GM21723 (cell line): ENCODE data around the gene AMBRA1.
"Not testable (repeated sequence)": the region's sequence is repeated elsewhere in the genome, so short reads cannot be mapped to it uniquely, and the experiment has no call there.

Experiments used
- ATAC-seq: cut with Tn5 transposase; IDR thresholded peaks from one replicate; pipeline ENCODE4 v1.9.1; 2021; ENCODE audit warnings: mild to moderate bottlenecking, moderate library complexity; ENCODE audit not compliant: unreplicated experiment

The AMBRA1 gene

GRCh38 chr11:46588131-46588530 is 5.7 kb downstream of the AMBRA1 start:
- ATAC-seq = no peak

GRCh38 chr11:46583513-46583912 is 10.3 kb downstream of the AMBRA1 start:
- not testable (repeated sequence) for ATAC-seq

DNA sequence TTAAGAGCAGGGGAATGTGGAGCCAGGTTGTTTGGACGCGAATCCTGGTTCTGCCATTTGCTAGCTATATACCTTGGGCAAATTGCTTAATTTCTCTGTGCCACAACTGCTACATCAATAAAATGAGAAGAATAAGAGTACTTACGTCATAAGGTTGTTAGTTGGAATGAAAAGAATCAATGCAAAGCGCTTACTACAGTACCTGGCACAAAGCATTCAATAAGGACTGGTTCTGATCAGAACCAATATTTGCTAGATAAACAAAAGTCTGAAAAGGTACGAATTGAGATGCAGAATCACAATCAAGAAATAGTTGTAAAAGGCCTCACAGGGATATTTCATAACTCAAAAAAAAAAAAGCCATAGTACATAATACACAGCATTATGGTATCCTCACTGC is 11.2 kb downstream of the AMBRA1 start:
- ATAC-seq = no peak

GRCh38 chr11:46577058-46577457 is 16.8 kb downstream of the AMBRA1 start:
- ATAC-seq = no peak

- no peak for ATAC-seq
Measured at GRCh38 chr11:46574656-46575055, 19.2 kb downstream of the AMBRA1 start.

- no peak for ATAC-seq
Measured at GRCh38 chr11:46570790-46571398, 22.9 kb downstream of the AMBRA1 start.

DNA sequence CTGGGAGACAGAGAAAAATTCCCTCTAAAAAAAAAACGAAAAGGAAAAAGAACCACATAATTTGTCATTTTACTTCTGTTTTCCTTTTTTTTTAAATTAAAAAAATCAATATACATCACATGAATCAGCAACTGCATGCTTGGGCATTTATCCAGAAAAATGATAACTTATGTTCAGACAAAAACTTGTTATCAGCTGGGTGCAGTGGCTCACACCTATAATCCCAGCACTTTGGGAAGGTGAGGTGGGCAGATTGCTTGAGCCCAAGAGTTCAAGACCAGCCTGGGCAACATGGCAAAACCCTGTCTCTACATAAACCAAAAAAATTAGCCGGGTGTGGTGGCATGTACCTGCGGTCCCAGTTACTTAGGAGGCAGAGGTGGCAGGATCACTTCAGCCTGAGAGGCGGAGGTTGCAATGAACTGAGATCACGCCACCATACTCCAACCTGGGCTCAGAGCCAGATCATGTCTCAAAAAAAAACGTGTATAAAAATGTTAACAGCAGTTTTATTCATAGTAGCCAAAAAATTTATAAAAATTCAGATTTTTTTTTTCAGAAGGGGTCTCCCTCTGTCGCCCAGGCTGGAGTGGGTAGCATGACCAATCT is 28.5 kb downstream of the AMBRA1 start:
- ATAC-seq = no peak

DNA sequence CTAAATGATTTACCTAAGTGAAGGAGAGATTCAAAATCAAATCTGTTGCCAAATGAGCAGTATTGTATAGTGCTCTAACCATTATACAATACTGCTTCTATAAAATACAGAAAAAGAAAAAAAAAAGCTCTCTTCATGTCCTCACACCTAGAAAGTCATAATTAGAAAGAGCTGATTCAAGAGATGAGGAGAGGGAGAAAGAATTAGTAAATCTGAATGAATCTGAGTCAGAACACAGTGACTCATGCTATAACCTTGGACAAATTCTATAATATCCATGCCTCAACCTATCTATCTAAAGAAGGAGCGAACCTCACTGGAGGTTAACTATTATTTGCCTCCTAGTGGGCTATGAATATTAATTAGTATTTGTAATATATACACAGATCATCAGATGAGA is 29.4 kb downstream of the AMBRA1 start:
- ATAC-seq = no peak

- no peak for ATAC-seq
Measured at GRCh38 chr11:46562527-46562926, 31.3 kb downstream of the AMBRA1 start.

GRCh38 chr11:46560300-46560991 is 33.4 kb downstream of the AMBRA1 start:
- peak; percentile 55 for ATAC-seq

DNA sequence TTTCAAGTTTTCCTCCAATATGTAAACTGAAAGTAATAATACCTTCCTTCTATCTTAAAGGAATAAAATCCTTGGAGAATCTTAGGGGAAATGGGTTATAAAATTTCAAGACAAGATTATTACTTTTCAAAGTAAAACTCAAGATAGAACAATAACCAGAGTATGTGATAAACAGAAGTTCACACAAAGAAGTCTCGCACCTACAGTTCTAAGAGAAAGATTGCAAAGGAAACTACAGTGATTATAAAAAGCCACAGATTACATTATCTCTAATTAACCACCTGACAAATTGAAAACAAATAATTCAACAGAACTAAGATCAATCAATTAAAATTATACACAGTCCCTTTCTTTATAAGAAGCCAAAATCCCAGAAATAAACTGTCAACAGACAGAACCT is 34.0 kb downstream of the AMBRA1 start:
- ATAC-seq = no peak

- ATAC-seq = no peak
Measured at GRCh38 chr11:46557684-46558151, 36.1 kb downstream of the AMBRA1 start.

DNA sequence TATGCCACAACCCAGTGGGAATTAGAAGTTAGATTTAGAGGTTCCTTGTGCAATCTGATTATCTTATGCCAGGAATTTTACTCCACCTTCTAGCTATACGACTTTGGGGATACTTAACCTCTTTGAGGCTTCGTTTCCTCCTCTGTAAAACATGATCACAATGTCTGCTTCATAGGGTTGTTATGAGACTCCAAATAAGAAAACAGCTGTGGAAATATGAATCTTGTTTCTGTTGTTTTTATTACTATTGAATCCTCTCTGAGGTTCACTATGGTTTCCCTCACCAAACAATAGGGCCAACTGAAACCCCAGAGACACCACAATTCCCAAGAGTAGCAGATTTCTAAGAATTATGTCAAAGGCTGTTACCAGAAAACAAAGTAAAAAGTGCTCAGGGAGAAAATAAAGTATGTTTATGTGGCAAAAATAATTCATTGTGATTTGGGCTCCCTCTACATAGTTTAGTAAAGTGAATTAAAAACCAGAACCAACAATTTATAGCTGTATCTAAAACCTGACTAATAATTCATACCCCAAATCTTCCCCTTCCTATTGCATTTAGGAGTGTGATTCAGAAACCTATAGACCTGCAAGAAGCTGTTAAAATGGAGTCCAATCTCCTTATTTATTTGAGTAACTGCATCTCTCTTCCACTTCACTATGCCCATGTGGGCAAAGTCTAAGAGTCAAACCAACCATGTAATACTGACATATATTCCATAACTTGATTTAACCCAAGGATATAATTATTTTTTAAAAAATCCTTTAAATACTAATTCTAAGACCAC is 38.4 kb downstream of the AMBRA1 start:
- ATAC-seq = peak; percentile 53

- no peak for ATAC-seq
Measured at GRCh38 chr11:46554213-46555147, 39.3 kb downstream of the AMBRA1 start.

DNA sequence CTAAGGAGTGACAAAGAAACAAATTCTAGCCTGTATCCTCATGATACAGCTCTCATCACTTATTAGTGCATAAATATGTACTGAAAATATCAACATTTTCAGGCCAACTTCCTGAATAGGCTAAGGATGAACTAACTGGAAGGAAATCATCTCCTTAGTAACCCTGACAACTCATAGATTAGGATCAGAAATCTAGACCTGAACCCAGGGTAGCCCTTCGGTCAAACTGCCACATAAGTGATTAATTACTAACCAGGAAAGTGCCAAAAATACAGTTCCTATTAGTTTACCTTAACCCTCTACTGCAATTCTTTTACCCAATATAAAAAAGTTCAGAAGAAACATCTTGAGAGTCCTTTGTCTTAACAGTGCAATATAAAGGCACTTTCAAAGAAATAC is 40.0 kb downstream of the AMBRA1 start:
- ATAC-seq = no peak

- no peak for ATAC-seq
Measured at GRCh38 chr11:46551261-46551660, 42.6 kb downstream of the AMBRA1 start.

GRCh38 chr11:46547579-46547978 is 46.2 kb downstream of the AMBRA1 start:
- ATAC-seq = no peak

- no peak for ATAC-seq
Measured at GRCh38 chr11:46543564-46543963, 50.3 kb downstream of the AMBRA1 start.

DNA sequence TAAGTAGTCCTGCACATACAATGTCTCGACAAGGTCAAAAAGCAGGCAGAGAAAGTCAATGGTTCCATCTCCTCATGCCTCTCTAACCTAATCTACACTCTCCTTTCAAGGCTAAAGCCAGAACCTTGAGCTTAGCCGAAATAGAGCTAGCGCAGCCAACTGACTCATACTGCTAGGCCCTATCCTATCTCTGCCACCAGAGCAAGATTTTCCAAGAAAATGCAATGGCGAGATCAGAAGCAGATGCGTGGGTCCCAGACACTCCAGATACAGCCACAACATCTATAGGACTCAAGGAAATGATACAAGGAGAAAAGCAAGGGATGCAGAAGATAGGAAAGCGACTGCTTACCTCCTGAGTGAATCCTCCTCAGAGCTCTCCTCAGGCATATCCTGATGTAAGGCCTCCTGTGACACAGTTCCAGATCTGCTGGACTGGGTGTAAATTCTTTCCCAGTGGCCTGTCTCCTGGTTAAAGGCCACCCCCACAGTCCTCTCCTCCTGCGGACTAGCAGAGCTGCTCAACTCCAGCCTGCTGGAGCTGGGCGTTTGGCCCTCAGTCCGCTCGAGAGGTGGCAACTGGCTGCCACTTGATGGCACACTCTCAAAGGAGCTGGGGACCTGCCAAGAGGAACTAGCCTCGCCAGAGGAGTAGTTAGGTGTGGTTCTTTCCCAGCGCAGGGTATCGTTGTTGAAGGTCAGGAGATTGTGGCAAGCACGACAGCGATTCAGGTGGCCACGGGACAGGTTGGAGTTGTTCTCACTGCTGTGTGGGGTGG is 52.0 kb downstream of the AMBRA1 start:
- ATAC-seq = no peak

- no peak for ATAC-seq
Measured at GRCh38 chr11:46540807-46541206, 53.0 kb downstream of the AMBRA1 start.
